Parathyroid adenoma (tissue), 2 donors: Measurements from ENCODE around the gene AP2A2.

ENCODE experiments used
- H2AFZ ChIP-seq: fragments of 300-600 bp; sonication (generic); one replicate; pipeline ENCODE4 v1.7.0; 2017; ENCODE audit warnings: antibody characterized with exemption, mild to moderate bottlenecking
- H3K27ac ChIP-seq: fragments of 300-600 bp; sonication (generic); one replicate; pipeline ENCODE4 v1.7.0; 2017
- H3K27me3 ChIP-seq: fragments of 300-600 bp; sonication (generic); one replicate; pipeline ENCODE4 v1.7.0; 2017; ENCODE audit warnings: low read length; ENCODE audit not compliant: control insufficient read depth, insufficient read depth
- H3K36me3 ChIP-seq: fragments of 300-600 bp; sonication (generic); one replicate; pipeline ENCODE4 v1.7.0; 2017; ENCODE audit warnings: low read length; ENCODE audit not compliant: control insufficient read depth, insufficient read depth
- H3K4me1 ChIP-seq: fragments of 300-600 bp; sonication (generic); one replicate; pipeline ENCODE4 v1.7.0; 2017; ENCODE audit warnings: control low read depth
- H3K4me2 ChIP-seq: fragments of 300-600 bp; sonication (generic); one replicate; pipeline ENCODE4 v1.7.0; 2017; ENCODE audit warnings: low read length
- H3K4me3 ChIP-seq: fragments of 300-600 bp; sonication (generic); one replicate; pipeline ENCODE4 v1.7.0; 2017; ENCODE audit warnings: low read depth, low read length
- H3K79me2 ChIP-seq: fragments of 300-600 bp; sonication (generic); one replicate; pipeline ENCODE4 v1.7.0; 2017; ENCODE audit warnings: control low read depth
- H3K9ac ChIP-seq: fragments of 300-600 bp; sonication (generic); one replicate; pipeline ENCODE4 v1.7.0; 2017; ENCODE audit warnings: mild to moderate bottlenecking
- H3K9me3 ChIP-seq: fragments of 300-600 bp; sonication (generic); one replicate; pipeline ENCODE4 v1.7.0; 2017; ENCODE audit warnings: low read length; ENCODE audit not compliant: control insufficient read depth
- CTCF ChIP-seq: fragments of 300-600 bp; sonication (generic); IDR thresholded peaks from one replicate; pipeline ENCODE4 v1.7.0; 2017; ENCODE audit warnings: antibody characterized with exemption, mild to moderate bottlenecking
- donor health status: primary hyperparathyroidism.

The AP2A2 gene

GRCh38 chr11:925496-926301, at the start of gene AP2A2:
TSS of gene AP2A2 (plus strand) at chr11:925870. CDS start at chr11:926022, 152 bp downstream.
- peak within 1 kb of the TSS; percentile 73 for H3K4me2 ChIP-seq
- H3K79me2 ChIP-seq: no peaks in the 10 kb centered on the region
- H3K9me3 ChIP-seq: no peaks in the 10 kb centered on the region
- peak within 1 kb of the TSS; percentile 64 for H3K4me3 ChIP-seq
- H3K9ac ChIP-seq: no peak within 1 kb of the TSS
- peaks cover 3% of the 10 kb centered on the region for H3K4me1 ChIP-seq
- peak within 1 kb of the TSS; percentile 36 for H3K27ac ChIP-seq
- H3K27me3 ChIP-seq: no peaks in the 10 kb centered on the region
- no peaks in the 10 kb centered on the region for H3K36me3 ChIP-seq
- peak; percentile 36 for TF ChIP-seq CTCF
- peak within 1 kb of the TSS; percentile 64 for H2AFZ ChIP-seq

- no peak for TF ChIP-seq CTCF
- Histone ChIP-seq H3K36me3 (no peaks in the 10 kb centered on the region), H3K9ac (no peak overlapping the region)
These were observed 49.1 kb upstream of the AP2A2 start for GRCh38 chr11:876545-876944.

GRCh38 chr11:877565-877964, 48.1 kb upstream of the AP2A2 start:
- Histone ChIP-seq H3K9me3 (no peaks in the 10 kb centered on the region), H3K4me3 (no peak overlapping the region), H2AFZ (no peak overlapping the region), H3K4me1 (no peaks in the 10 kb centered on the region), H3K27me3 (no peaks in the 10 kb centered on the region), H3K79me2 (no peaks in the 10 kb centered on the region), H3K27ac (no peak overlapping the region), H3K4me2 (no peak overlapping the region), H3K36me3 (no peaks in the 10 kb centered on the region), H3K9ac (no peak overlapping the region)
- TF ChIP-seq CTCF: no peak

More at GRCh38 chr11:876545-876944, 49.1 kb upstream of the AP2A2 start:
- Histone ChIP-seq H3K27me3 (no peaks in the 10 kb centered on the region), H3K9me3 (no peaks in the 10 kb centered on the region), H3K79me2 (no peaks in the 10 kb centered on the region), H3K27ac (no peak overlapping the region), H2AFZ (no peak overlapping the region), H3K4me2 (peak overlapping the region; percentile 31), H3K4me3 (no peak overlapping the region), H3K4me1 (no peaks in the 10 kb centered on the region)

- Histone ChIP-seq H3K36me3 (no peaks in the 10 kb centered on the region), H3K4me1 (no peaks in the 10 kb centered on the region), H2AFZ (no peak overlapping the region), H3K4me3 (no peak overlapping the region), H3K9me3 (no peaks in the 10 kb centered on the region), H3K27ac (no peak overlapping the region), H3K9ac (no peak overlapping the region), H3K79me2 (no peaks in the 10 kb centered on the region), H3K27me3 (no peaks in the 10 kb centered on the region), H3K4me2 (no peak overlapping the region)
- TF ChIP-seq CTCF: no peak
These were observed 45.2 kb upstream of the AP2A2 start for GRCh38 chr11:880447-880846.

GRCh38 chr11:882596-882995, 43.1 kb upstream of the AP2A2 start:
- H3K9me3 ChIP-seq: no peaks in the 10 kb centered on the region
- H2AFZ ChIP-seq: no peak overlapping the region
- no peaks in the 10 kb centered on the region for H3K4me1 ChIP-seq
- no peak overlapping the region for H3K9ac ChIP-seq
- H3K27ac ChIP-seq: no peak overlapping the region
- no peaks in the 10 kb centered on the region for H3K79me2 ChIP-seq
- no peaks in the 10 kb centered on the region for H3K36me3 ChIP-seq
- H3K4me2 ChIP-seq: no peak overlapping the region
- no peak for TF ChIP-seq CTCF
- H3K27me3 ChIP-seq: no peaks in the 10 kb centered on the region
- H3K4me3 ChIP-seq: no peak overlapping the region
